Stimulated activated CD4-positive, alpha-beta T cell treated with anti-CD3 and anti-CD28 coated beads, TNF-alpha, amount 100 ng/mL, for 48 hours (primary cell): Measurements from ENCODE around the gene FFAR1.

ENCODE experiments used
- DNase-seq, 3 donors: peaks; one replicate each; pipeline ENCODE4 v3.0.0-alpha.2; 2020; ENCODE audit warnings: low read depth in 3 of 3

Gene FFAR1, protein sequence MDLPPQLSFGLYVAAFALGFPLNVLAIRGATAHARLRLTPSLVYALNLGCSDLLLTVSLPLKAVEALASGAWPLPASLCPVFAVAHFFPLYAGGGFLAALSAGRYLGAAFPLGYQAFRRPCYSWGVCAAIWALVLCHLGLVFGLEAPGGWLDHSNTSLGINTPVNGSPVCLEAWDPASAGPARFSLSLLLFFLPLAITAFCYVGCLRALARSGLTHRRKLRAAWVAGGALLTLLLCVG (N-terminal part only)

DNA sequence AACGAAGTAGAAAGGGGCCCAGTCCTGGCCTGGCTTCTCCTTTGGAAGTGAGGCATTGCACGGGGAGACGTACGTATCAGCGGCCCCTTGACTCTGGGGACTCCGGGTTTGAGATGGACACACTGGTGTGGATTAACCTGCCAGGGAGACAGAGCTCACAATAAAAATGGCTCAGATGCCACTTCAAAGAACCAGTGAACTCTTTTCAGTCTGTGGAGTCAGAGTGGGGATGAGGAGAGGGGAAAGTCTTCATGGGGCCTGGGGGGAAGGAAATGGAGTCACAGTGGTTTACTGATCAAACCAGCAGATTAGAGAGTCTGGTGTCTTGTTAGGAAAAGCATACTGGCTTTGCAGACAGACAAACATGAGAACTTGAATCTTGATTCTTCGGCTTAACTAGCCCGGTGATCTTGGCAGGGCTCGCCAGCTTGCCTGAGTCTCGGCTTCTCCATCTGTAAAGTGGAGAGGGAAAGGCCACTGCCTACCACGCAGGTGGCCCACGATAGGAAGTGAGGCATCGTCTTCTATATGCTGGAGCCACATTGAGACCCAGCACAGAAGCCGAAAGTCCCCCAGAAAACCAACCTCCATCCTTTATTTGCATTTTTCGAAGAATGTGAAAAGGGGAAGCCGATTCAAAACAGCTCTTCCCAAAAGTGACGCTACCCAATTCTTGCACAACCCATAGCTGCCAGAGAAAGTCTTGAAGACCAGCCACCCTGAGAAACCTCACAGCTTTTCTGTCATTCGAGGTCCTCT lies at the start of gene FFAR1:
Gene FFAR1 (plus strand): TSS at position 732 of the 759 bp plus-strand sequence. CDS start 3,650 bp downstream, outside the sequence.
- peak; percentile 43 to 65 (median 51) for DNase-seq

DNA sequence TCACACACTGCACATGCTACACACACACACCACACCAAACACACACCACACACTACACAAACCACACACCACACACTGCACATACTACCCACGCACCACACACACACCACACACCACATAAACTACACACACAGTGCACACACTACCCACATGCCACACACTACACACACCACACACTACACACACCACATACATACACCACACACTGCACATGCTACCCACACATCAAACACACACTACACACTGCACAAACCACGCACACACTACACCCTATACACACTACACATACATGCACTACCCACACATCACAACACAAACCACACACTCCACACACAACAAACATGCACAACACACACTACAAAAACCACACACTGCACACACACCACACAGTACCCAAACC lies 49.8 kb upstream of the FFAR1 start:
- no peak for DNase-seq

DNA sequence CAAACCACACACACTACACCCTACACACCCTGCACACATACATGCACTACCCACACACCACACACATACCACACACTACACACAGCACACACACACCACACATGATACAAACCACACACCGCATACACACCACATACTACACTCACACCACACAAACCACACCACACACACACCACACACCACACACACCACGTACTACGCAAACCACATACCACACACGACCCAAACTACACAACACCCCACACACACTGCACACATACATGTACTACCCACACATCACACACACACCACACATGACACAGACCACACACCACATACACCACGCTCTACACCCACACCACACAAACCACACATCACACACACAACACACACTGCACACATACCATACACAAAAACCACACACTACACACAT lies 49.1 kb upstream of the FFAR1 start:
- DNase-seq: no peak

DNA sequence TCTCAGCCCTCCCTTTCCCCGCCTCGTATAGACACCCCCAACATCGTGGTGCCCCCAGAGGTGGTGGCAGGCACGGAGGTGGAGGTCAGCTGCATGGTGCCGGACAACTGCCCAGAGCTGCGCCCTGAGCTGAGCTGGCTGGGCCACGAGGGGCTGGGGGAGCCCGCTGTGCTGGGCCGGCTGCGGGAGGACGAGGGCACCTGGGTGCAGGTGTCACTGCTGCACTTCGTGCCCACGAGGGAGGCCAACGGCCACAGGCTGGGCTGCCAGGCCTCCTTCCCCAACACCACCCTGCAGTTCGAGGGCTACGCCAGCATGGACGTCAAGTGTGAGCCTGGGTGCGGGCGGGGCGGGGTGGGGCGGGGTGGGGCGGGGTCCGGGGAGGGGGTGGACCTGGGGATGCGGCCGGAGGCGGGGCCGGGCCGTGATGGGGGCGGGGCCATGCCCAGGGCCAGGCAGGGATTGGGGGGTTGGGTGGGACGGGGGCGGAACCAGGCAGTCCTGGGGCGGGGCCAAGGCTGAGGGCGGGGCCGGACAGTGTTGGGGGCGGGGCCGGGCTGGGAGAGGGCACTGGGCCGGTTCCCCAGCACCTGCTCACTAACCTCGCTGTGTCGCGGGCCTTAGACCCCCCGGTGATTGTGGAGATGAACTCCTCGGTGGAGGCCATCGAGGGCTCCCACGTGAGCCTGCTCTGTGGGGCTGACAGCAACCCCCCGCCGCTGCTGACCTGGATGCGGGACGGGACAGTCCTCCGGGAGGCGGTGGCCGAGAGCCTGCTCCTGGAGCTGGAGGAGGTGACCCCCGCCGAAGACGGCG lies 48.0 kb upstream of the FFAR1 start:
- no peak for DNase-seq

DNA sequence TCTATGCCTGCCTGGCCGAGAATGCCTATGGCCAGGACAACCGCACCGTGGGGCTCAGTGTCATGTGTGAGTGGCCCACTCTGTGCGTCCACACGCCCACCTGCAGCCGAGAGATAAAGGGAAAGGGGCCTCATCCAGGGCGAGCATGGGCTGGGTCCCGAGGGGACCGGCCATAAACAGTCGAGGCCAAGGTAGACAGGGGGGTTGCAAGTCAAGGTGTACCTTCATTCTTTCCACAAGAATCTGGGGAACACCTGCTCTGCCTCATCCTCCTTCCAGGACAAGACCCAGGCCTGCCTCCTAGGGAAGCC lies 47.4 kb upstream of the FFAR1 start:
- no peak for DNase-seq

DNA sequence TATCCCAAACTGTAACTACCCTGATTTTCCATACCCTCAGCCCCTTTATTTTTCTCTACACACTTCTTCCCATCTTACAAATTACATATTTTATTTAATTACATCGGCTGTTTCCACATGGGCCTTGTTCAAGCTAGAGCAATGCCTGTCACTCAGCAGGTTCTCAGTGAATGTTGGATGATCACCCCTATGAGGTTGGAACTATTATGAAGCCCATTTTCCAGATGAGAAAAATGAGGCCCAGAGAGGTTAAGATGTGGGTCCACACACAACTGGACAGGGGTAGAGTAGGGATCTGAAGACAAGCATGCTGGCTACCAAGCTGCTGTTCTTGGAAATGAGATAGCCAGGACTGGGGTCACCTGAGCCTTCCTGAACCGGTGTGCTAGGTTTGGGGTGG lies 45.7 kb upstream of the FFAR1 start:
- DNase-seq: no peak

DNA sequence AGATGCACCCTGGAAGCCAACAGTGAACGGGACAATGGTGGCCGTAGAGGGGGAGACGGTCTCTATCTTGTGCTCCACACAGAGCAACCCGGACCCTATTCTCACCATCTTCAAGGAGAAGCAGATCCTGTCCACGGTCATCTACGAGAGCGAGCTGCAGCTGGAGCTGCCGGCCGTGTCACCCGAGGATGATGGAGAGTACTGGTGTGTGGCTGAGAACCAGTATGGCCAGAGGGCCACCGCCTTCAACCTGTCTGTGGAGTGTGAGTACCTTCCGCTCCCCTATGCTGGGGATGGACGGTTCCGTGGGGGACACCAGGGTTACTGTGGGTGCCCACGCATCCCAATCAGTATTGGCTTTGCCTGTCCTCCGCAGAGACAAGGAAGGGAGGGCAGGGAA lies 45.3 kb upstream of the FFAR1 start:
- DNase-seq: no peak

DNA sequence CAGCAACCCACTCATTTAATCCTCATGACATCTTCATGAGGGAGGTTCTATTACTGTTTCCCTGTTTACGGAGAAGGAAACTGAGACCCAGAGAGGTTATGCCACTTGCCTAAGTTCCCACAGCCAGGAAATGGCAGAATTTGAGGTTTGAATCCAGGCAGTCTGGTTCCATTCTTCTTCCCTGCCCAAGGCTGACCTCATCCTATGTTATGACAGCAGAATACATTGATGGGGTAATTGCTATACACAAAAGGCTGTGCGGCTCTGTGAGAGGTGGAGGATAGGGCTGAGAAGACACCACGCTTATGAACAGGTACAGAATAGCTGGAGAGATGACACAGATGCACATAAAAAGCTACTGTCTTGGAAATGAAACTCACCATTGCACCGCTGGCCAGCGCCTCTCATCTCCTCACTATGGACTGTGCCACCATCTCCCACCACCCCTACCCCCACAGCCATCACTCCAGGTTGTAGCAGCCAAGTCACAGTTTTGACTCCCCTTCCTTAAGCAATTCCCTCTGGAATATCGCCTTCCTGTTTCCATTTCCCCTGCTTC lies 44.3 kb upstream of the FFAR1 start:
- DNase-seq: no peak

DNA sequence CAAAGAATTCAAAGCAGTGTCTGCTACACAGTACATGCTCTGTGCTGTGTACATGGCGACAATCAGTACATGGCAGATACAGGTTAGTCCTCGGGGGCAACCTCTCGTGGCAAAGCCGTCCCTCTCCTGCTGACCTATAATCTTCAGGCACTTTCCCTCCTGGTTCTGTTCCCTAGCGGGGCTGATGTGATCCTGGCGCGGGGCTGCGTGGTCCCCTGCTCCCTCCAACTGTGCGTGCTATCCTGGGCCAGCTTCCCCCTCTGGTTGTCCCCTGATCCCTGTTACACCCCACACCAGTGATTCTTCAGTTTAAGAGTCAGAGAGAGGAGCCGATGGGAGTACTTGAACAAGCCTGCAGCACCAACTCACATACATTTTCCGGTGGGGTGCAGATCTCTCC lies 43.7 kb upstream of the FFAR1 start:
- no peak for DNase-seq

DNA sequence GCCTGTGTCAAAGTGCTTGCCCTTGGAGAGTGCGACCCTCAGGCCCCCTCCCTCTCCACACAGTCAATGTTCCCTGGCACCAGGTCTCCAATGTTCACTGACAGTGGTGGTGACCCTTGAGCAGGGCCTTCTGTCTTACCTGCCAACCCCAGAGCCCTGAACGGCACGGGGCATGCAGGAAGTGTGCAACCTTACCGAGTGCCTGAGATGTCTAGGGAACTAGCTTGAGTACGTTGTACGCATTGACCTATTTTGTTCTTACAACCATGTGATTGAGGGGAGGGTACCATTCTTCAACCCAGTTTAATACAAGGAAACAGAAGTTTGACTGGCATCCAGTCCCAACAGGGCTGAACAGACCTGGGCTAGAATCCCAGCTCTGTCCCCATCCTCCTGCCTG lies 42.5 kb upstream of the FFAR1 start:
- DNase-seq: no peak

DNA sequence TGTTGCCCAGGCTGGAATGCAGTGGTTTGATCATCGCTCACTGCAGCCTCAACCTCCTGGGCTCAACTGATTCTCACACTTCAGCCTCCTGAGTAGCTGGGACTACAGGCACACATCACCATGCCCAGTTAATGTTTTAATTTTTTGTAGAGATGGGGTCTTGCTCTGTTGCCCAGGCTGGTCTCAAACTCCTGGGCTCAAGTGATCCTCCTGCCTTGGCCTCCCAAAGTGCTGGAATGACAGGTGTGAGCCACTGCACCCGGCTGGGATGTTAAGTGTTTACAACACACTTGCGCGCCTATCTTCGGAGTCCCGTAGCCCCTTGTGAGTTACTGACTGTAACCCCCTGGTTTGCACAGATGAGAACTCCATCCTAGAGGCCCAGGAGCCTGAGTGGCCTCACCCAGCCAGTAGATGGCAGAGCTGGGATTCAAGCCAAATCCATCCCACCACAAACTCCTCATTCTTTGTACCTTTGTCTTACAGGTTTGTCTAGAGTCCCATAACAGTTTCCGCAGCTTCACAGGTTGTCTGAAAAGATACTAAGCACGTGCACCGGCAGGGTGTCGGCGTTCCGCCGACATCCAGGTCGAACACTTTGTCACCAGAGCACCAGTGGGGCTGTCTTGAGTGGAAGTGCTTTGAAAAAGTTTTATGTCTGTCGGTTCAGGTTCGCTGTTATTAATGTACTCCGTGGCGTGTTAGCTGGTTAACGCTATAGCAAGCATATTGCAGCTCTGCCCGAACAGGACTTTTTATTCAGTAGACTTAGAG lies 41.0 kb upstream of the FFAR1 start:
- DNase-seq: no peak

DNA sequence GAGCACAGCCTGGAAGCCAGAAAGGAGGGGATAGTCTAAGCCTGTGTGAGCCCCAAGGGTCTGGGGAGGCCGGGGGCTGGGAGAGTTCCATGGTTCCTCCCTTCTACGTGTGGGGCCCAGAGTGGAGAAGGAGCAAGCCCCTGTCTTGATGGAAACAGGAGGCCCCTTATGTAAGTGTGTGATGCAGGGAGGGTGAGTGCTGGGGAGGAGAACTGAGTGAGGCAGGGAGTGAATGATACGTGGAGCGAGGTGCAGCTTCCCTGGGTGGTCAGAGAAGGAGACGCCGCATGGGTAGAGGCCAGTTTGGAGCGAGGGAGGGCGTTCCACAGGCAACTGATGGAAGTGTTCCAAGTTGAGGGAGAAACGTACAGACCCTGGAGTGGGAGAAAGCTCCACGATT lies 39.8 kb upstream of the FFAR1 start:
- no peak for DNase-seq

DNA sequence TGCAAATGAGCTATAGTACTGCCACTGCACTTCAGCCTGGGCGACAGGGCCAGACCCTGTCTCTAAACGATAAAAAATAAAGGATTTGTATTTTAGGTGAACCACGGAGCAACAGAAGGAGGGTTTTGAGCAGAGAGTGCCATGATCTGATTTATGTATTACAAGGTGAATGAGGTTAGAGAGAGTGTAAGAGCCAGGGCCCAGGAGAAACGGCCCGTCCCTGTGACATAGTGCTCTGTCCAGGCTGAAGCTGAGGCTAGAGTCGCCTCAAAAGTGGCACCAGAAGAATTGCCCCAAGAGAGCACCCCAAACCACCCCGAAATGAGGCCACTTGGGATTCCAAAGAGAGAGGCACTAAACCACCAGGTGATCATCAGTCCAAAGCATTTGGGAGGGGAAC lies 38.8 kb upstream of the FFAR1 start:
- DNase-seq: no peak

DNA sequence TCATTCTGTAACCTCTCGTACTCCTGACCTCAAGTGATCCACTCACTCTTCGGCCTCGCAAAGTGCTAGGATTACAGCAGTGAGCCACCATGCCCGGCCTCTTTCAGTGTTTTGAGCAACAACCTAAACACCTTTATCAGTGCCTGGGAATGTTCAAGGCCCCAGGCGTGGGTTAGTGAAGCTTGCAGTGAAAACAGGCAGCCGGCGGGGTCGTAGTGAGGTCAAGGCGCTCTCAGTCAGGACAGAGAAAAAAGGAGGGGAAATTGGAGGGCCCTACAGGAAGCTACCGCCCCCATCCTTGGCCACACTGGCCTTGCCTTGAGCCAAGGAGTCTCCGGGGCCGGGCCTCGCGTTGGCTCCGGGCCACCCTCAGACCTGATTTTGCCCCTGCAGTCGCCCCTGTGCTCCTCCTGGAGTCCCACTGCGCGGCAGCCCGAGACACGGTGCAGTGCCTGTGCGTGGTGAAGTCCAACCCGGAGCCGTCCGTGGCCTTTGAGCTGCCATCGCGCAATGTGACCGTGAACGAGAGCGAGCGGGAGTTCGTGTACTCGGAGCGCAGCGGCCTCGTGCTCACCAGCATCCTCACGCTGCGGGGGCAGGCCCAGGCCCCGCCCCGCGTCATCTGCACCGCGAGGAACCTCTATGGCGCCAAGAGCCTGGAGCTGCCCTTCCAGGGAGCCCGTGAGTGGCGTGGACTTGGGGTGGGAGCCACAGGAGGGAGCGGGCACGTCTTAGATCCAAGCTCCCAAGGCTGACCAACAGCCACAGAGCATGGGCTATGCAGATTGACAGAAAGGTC lies 38.0 kb upstream of the FFAR1 start:
- DNase-seq: no peak

DNA sequence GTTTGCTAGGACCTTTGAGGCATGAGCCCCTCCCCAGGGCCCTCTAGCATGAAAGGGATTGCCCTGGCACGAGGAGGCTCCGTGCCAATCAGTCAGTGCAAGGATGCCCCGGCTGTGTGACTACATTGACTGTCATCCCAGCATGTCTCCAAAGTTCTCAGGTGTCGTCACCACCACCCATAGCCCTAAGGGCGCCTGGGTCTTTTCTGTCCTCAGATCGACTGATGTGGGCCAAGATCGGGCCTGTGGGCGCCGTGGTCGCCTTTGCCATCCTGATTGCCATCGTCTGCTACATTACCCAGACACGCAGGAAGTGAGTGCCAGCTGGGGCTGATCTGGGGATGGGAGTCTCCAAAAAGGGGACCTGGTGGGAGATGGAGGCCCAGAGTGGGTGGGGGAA lies 37.4 kb upstream of the FFAR1 start:
- no peak for DNase-seq

DNA sequence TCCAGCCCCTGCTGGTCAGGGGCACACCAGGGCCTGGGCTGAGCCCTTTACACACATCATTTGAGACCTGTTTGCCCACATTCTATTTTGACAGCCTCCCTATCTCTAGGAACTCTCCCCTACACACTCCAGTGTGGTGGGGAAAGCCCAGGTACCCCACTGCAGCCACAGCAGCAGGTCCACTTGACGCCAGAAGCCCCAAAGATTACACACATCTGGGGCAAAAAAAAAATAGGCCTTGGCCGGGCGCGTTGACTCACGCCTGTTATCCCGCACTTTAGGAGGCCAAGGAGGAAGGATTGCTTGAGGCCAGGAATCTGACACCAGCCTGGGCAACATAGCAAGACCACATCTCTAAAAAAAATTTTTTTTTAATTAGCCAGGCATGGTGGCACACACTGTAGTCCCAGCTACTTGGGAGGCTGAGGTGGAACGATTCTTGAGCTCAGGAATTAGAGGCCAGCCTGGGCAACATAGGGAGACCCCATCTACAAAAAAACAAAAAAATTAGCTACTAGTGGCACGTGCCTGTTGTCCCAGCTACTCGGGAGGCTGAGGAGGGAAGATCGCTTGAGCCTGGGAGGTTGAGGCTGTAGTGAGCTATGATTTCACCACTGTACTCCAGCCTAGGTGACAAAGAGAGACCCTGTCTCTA lies 36.8 kb upstream of the FFAR1 start:
- DNase-seq: no peak

DNA sequence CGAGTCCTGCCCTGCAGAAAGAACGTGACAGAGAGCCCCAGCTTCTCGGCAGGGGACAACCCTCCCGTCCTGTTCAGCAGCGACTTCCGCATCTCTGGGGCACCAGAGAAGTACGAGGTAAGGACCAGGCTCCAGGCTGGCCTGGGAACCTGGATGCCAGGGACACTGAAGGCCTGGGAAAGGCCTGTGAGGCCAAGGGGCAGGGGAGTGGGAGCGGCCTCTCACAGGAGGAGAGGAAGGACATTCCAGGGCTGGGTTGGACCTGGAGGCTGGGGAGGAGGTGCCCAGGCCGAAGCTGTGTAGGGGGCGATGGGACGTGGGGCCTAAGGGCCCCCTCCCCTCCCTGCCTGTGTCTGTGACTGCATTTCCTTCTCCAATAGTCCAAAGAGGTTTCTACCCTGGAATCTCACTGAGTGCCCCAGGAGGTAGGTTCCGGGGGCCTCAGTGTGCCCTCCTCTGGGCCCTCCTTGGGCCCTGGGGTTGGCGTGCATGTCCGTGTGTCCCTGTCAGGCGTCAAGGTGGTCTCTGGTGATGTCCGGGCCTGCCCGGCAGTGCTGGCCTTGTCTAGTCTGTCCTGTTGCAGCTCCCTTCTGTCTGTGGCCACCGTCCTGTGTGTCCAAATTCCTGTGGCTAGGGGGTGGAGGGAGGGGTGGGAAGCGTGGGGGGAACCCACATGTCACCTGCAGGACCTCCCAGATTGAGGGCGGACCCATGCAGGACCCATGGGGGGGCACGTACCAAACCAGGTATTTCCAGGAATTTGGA lies 35.6 kb upstream of the FFAR1 start:
- no peak for DNase-seq

DNA sequence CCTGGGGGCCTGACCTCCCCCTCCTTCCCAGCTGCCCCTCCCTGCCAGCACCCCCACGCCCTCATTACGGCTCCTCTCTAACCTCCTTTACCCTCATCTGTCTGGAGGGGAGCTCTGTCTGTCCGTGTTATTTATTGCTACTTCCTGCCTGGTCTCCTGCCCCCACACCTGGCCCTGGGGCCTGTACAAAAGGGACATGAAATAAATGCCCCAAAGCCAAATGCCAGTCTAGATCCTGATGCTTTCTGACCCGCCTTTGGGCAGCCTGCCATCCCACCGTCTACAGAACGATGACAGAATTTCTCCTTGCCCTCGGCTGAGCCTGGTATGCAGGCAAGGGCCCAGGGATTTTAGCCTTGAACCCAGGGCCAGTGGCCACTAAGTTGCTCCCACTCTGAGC lies 34.1 kb upstream of the FFAR1 start:
- no peak for DNase-seq

DNA sequence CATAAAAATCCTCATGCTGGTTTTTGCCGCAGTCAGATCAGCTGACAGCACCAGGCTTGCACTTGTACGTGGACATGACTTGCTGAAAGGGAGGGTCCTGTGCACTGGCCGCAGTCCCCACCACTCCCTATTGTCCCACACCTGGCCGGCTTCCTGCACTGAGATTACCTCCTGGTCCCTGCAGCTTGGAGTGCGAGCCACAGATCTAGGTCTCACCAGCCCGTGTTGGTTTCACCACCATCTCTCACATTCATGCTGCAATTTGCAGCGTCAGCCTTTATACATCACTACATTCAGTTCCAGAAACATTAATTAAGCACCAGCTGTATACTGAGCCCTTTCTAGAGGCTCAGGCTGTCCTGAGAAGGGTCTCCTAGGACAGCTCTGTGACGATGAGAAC lies 33.7 kb upstream of the FFAR1 start:
- no peak for DNase-seq
